Activated CD4-positive, CD25-positive, alpha-beta regulatory T cell treated with anti-CD3 and anti-CD28 coated beads, Interleukin-2, amount 50 U/mL, for 24 hours (primary cell): ENCODE data around the gene OTOP1.
"Not testable (repeated sequence)": the region's sequence is repeated elsewhere in the genome, so short reads cannot be mapped to it uniquely, and the experiment has no call there.

Source experiments
- ATAC-seq, 2 donors: fragments of 150-1000 bp; cut with Tn5 transposase; one replicate each; pipeline ENCODE4 v1.10.0; 2021; ENCODE audit warnings: mild to moderate bottlenecking in 1 of 2, moderate library complexity in 1 of 2

OTOP1 gene

GRCh38 chr4:4227510-4228355 lies 1.0 kb upstream of the OTOP1 start:
- no peak for ATAC-seq

DNA sequence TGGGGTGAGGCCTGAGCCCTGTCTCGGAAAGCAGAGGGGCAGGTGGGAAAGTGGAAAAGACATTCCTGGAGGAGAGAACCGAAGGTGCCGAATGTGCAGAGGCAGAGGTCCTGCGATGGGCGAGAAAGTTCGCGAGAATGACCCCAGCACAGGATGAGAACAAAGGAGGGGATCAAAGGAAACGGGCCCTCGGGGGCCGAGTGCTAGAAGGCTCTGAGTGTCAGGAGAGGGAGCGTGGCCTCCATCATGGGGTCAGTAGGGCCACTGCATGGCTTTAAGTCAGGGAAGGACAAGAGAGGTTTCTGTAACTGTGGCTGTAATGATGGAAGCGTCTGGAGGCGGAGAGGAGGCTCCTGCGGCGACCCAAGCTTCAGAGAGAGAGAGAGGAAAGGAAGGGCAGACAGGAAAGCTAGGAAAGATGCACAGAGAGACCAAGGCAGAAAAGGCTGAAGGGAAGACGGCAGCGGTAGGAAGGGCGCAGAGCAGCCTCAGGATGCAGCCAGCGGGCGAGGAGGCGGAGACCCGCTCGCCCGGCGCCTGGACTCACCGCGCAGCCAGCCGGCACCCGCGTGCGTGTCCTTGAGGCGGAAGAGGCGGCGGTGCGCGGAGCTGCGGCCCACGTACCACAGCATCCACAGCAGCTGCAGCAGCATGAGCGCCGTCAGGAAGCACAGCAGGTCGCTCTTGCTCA lies 669 bp downstream of the OTOP1 start:
- no peak for ATAC-seq

DNA sequence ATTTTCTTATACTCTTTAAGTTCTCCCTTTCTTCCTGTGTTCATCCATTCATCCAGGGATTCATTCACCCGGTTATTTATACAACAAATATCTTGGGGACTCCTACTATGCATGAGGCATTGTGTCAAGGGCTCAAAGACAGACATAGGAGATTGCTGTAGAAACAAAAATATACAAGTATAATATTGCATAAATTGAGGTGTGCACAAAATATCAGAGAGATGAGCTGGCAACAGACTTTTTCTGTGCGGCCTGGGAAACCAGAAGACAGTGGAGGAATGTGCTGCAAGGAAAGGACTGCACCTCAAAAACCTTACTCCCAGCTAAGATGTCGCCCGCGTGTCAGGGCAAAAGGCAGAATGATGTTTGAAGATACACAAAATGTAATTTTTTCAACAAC lies 9.6 kb downstream of the OTOP1 start:
- ATAC-seq = no peak

DNA sequence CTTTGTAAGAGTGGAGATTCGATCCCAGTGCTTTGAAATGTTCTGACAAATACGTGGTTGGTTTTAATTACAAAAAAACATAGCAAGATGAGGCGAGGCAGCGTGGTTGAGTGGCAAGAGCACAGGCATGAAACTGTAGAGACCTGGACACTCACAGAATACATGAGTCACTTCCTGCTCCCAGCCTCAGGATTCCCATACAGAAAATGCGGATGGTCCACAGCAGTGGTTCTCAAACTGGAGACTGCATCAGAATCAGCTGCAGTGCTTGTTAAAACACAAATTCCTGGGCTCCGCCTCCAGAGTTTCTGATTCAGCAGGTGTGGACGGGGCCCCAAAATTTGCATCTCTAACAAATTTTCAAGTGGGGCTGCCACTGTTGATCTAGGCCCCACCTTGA lies 10.1 kb downstream of the OTOP1 start:
- ATAC-seq = no peak

DNA sequence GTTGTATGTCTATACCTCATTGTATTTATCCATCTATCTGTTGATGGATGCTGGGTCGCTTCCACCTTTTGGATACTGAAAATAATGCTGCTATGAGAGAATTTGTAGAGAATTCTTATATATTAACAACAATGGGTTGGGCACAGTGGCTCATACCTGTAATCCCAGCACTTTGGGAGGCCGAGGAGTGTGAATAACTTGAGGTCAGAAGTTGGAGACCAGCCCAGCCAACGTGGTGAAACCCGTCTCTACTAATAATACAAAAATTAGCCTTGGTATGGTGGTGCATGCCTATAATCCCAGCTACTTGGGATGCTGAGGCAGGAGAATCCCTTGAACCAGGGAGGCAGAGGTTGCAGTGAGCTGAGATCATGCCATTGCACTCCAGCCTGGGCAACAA lies 13.1 kb downstream of the OTOP1 start:
- ATAC-seq = not testable (repeated sequence)

- ATAC-seq = no peak
Measured at GRCh38 chr4:4206204-4206603, 20.5 kb downstream of the OTOP1 start.

GRCh38 chr4:4204401-4204745 lies 22.4 kb downstream of the OTOP1 start:
- ATAC-seq = no peak

DNA sequence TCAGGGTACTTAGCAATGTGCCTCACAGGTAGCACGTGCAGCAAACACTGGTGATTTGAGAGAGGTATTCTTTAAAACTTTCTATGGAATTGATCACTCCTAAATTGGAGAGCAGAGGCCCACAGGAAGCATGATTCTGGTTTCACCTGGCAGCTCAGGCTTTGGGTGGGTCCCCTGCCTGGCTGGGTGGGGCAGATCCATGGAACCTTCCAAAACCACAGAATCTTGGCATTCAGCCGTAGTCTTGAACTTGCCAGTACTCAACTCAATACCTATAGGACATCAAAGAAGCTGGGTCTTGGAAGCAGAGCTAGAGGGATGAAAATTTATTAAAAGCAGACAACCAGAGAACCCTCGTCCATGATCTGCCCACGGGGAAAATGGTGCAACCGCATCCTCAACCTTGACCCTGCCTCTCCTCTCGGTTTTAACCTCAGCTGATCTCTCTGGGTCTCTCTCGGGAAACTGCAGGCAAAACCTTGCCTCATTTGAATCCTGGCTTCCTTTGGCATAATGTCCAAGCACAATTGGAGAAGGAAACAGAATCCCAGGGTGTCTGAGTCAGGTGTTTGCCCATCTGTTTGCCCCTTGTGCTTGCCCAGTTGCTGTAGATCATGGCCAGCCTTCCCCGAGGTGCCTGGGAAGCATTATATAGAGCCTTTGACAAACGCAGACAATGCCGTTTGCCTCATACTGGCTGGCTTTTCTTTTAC lies 22.9 kb downstream of the OTOP1 start:
- no peak for ATAC-seq

GRCh38 chr4:4202510-4202909 lies 24.2 kb downstream of the OTOP1 start:
- ATAC-seq = no peak

DNA sequence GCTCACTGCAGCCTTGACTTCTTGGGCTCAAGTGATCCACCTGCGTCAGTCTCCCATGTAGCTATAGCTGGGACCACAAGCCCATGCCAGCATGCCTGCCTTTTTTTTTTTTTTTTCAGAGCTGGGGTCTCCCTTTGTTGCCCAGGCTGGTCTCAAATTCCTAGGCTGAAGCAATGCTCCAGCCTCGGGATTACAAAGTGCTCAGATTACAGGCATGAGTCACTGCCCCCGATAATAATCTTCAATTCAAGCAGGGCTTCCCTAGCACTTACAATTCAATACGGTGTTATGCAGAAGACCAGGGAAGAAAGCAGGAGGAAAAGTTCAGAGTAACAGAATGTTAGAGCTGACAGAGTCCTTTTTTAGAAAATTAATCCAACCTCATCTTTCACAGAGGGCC lies 26.1 kb downstream of the OTOP1 start:
- no peak for ATAC-seq

- ATAC-seq = no peak
Measured at GRCh38 chr4:4195354-4195753, 31.4 kb downstream of the OTOP1 start.

- not testable (repeated sequence) for ATAC-seq
Measured at GRCh38 chr4:4188557-4188956, 38.2 kb downstream of the OTOP1 start.

DNA sequence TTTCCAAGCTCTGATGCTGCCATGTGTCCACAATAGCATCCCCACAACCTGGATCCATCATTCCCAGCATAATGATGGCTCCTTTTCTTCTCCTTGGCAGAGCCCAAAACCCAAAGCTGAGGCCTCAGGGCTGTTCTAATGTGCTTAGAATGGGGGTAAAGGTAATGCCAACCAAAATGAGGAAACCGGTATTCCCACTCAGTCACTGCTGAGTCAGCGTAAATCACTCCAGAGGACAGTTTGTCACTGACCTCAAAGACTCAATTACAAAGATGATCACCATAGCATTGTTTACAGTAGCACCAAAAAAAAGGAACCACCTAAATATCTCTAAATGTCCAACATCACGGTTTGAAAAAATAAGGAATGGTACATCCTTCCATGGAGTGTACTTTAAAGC lies 41.2 kb downstream of the OTOP1 start:
- no peak for ATAC-seq

DNA sequence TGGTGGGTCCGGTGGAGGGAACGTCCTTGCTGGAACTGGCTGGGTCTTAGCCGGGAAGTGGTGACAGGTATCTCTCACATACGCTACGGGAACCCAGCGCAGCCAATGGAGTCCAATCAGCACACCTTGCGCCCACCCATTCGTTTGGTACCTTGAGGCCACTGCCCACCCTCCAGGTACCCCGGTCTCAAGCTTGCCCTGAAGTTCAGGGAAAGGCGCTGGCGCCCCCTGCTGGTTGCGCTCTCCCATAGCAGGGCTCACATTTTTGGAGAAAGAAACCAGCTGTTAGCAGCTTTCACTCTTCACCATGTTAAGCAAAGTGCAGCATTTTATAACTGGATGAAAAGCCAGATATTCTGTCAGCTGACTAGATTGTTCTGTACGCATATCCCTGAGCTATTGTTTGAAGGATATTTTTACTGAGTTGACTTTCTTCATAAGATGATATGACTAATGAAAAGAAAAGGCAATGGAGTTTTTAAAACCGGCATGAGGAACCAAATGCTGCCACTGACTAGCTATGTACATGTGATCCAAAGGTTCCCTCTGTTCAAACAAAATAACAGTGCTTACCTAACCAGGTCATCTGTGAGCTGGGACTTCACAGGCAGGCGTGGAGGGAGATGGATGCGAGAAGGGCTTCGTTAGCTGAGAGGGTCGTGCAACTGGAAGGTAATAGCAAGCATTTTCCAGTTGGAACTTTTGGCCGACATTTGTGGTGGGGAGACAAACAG lies 43.7 kb downstream of the OTOP1 start:
- no peak for ATAC-seq

GRCh38 chr4:4170596-4171150 lies 56.1 kb downstream of the OTOP1 start:
- no peak for ATAC-seq

- ATAC-seq = not testable (repeated sequence)
Measured at GRCh38 chr4:4167981-4168780, 58.5 kb downstream of the OTOP1 start.

DNA sequence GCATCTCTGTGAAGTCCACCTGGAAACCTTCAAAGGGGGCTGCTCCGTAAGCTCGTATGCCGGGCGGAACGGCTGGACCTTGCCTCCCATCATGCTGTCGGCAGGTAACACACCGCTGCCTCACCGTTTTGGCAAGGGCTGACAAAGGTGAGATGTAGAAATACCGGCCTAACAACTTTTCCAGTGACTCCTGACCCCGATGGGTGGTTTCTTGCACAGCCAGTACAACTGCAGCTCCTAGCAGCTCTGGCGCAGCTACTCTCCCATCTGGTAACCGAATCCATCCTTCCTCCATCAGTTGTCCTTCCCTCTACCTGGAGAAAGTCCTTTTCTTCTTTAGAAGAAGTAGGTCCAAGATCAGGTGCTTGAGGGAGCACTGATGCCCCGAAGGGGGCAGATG lies 59.7 kb downstream of the OTOP1 start:
- not testable (repeated sequence) for ATAC-seq

DNA sequence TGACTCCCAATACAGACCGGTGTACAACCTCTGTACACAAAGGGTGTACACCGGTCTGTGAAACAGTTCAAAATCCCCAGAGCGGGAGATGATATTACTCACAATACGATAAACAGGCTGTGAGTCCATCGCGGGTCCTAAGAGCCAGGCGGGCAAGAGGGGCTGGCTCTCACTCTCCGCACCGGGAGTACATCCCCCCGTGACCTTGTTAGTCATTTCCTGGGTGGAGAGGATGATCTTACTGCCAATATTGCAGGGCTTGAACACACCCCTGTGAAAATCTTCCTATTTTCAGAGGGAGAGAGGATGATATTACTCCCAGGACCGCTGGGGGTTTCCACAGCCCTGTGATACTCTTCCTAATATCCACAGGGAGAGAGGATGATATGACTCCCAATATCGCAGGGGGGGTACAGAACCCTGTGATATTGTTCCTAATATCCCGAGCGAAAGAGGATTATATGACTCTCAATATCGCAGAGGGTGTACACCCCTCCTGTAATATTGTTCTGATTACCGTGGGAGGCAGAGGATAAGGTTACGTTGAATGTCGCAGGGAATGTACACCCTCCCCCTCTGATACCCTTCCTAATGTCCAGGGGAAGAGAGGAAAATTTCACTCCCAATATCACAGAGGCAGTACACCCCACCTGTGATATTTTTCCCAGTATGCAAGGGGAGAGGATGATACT lies 60.9 kb downstream of the OTOP1 start:
- not testable (repeated sequence) for ATAC-seq

- not testable (repeated sequence) for ATAC-seq
Measured at GRCh38 chr4:4164532-4165173, 62.1 kb downstream of the OTOP1 start.

DNA sequence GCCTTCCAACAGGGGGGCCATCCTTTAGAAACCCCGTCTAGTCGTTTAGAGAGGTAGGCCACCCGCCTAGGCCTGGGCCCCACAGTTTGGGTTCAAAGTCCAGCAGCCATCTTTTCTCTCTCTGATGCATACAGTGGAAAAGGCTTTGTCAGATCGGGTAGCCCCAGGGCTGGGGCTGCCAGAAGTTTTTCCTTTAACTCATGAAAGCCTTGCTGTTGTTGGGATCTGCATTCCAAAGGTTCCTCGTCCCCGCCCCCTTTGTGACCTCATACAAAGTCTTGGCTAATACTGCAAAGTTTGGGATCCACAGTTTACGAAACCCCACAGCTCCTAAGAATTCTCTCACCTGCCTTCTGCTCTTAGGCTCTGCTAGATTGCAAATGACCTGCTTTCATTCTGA lies 64.5 kb downstream of the OTOP1 start:
- ATAC-seq = not testable (repeated sequence)
